Left colon (tissue), 2 donors: Measurements from ENCODE around the gene TRUB2. TPM values are rescaled to one million over a fixed set of nuclear protein-coding genes. Genes with fewer than 3 reads are reported as not detected.

ENCODE experiments used
- ATAC-seq: fragments of 200-7000 bp; cut with Tn5 transposase; one replicate; pipeline ENCODE4 v1.9.1; 2020; ENCODE audit warnings: mild to moderate bottlenecking, moderate library complexity
- DNase-seq, 2 donors: peaks; one replicate each; pipeline ENCODE4 v3.0.0-alpha.2; 2020
- intact Hi-C, 2 donors: fragments of 100-400 bp; cut with DNase I in 1 of 2; cut with micrococcal nuclease in 1 of 2; formaldehyde crosslinking; loops; one replicate each; pipeline versions ENCODE4 v1.11.2 to v1.14.0; 2022; cut with DNase I, micrococcal nuclease
- long read RNA-seq: library from polyadenylated mRNA; unstranded; transcript quantifications from one replicate; pipeline ENCODE4 v2.0.0, GENCODE V29; 2021
- total RNA-seq, 2 donors: library from RNA; stranded (reverse); fragmentation: NEBNext Ultra II Directional; extraction: Animal tissue kit (Norgen Biotek cat#: 25700); gene quantifications; one replicate each; pipeline ENCODE4 v1.2.1, GENCODE V29; 2021
- donor health status: DM: no; HTN: no; CAD: no.
- donor health status: DM: yes; HTN: yes; CAD: no.

TRUB2 gene, protein sequence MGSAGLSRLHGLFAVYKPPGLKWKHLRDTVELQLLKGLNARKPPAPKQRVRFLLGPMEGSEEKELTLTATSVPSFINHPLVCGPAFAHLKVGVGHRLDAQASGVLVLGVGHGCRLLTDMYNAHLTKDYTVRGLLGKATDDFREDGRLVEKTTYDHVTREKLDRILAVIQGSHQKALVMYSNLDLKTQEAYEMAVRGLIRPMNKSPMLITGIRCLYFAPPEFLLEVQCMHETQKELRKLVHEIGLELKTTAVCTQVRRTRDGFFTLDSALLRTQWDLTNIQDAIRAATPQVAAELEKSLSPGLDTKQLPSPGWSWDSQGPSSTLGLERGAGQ
- total RNA-seq: 10 to 100 TPM; 22.5 to 28.7 TPM
- long read RNA-seq, full-length matches to known transcripts: 61 of 69 reads
- long read RNA-seq, partial matches to known transcripts: 5 of 69 reads
- long read RNA-seq, other reads (novel, unspliced or antisense): 3 of 69 reads

DNA sequence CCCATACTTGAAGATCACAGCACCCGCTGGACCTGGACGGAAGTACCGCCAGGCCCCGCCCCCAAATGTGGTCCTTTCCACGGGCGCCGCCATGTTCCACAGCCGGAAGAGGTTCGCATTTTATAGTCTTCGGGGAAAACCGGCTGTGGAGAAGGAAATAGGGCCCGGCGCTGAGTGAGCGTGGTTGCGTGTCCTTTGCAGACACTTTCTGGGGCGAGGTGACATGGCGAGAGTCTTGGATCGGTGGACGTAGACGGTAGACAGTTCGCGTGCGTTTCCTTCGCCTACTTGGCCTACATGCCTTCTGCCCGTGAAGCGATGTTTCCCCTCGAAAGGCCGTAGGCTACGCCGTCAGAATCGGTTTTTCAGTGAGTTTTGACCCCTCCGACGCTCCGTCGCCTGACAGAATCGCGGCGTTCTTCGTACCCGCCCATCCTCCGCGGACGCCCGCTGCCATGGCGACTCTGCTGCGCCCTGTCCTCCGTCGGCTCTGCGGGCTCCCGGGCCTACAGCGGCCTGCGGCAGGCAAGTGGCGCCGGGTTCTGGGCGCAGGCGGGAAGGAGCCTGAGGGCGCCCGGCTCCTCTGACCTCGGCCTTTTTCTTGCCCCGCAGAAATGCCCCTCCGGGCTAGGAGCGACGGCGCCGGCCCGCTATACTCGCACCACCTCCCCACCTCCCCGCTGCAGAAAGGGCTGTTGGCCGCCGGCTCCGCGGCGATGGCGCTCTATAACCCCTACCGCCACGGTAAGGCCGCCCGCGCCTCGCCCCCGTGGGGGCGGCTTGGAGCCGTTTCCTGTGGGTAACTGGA is at the start of gene TRUB2, which contains the start of gene COQ4:
Gene TRUB2, minus strand, starts transcription at position 44 of the 808 bp plus-strand sequence. Its CDS starts 39 bp downstream, at position 5.
Gene COQ4, plus strand, starts transcription at position 436 of the 808 bp plus-strand sequence. Its CDS starts 20 bp downstream, at position 456.
- ATAC-seq: peak; percentile 96
- intact Hi-C loops: no loop called here
- DNase-seq: peak; percentile 93 to 95

DNA sequence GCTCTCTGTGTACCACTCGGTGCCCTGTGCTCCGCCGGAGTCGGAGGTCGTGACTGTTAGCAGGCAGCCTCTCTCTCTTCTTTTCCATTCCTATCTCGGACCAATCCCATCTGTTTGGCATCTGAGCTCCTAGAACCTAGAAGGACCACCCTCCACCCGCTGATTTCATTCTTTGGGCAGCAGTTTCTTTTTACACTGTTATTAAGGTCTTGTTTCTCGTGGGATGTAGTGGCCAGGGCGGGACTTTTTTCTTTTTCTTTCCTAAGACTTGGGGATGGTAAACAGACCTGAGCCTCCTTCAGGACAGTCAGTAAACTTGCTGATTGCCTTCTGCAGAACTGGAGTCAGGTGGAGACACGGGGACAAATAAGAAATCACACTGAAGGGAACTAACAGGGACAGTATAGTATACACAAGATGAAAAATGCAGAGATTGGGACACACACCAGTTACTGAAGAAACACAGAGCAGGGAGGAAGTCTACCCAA is 49.4 kb upstream of the TRUB2 start:
- intact Hi-C loops: no loop called here
- DNase-seq: no peak
- ATAC-seq: no peak

DNA sequence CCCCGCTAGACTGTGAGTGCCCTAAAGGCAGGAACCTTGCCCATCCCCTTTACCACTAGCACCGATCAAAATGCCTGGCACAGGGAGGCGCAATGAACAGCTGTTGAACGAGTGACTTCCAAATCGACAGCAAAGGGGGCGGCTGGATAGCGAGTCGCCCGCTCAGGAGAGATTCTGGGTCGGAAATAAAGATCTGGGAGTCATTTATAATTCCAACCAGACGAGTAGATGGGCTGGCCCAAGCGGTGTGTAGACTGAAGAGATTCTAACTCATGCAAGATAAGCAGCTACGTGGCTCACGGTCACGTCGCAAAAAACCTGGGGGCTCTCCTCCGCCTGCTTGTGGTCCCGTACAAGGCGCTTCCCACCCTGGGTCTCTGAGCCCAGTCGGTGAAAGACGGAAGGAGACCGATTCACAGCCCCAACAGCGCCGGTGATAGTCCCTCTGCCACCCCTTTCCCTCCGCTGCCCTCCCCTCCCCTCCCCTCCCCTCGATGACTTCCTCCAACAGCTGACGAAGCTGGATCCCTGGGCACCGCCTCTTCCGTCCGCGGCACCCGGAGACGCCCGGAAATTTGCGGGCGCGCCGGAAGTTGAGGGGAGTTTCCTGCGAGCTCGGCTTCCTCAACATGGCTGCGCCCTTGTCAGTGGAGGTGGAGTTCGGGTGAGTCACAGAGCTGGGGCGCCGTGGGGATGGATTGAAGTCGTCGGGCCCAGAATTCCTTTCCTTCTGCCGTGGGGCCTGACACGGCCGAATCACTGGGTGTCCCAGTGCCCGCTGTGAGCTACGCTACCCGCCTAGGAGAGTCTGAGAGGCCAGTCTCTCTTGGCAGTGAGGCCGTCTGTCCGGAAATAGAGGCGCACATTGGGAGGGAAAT is 48.7 kb upstream of the TRUB2 start, which contains the start of gene URM1:
Gene URM1, plus strand, starts transcription at position 623 of the 878 bp plus-strand sequence. Its CDS starts 7 bp downstream, at position 630.
- ATAC-seq (peak; percentile 95), DNase-seq (peak; percentile 95)
- intact Hi-C loops: no loop called here

GRCh38 chr9:128370367-128370751 is 48.1 kb upstream of the TRUB2 start:
- ATAC-seq (no peak), DNase-seq (no peak)
- intact Hi-C loops: no loop called here

GRCh38 chr9:128369024-128369706 is 46.9 kb upstream of the TRUB2 start:
- DNase-seq: no peak
- intact Hi-C loops: no loop called here
- ATAC-seq: no peak

GRCh38 chr9:128365525-128365924 is 43.3 kb upstream of the TRUB2 start:
- ATAC-seq (no peak), DNase-seq (no peak)
- intact Hi-C loops: no loop called here

DNA sequence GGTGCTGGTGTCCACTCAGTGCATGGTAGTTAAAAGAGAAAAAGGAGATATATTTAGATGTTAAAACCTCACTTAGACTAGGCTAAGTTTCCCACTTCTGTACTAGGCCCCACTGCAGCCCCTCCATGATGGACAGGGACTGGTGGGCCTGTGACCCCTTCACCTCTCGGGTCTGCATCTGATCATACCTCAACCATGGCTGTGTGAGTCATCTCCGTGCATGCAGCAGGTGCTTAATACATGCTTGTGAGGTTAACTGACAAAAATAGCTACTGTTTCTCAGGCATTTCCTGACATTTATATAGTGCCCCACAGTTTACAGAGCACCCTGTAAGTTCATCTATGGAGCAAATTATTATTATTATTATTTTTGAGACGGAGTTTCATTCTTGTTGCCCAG is 40.5 kb upstream of the TRUB2 start:
- DNase-seq: no peak
- intact Hi-C loops: no loop called here
- no peak for ATAC-seq

DNA sequence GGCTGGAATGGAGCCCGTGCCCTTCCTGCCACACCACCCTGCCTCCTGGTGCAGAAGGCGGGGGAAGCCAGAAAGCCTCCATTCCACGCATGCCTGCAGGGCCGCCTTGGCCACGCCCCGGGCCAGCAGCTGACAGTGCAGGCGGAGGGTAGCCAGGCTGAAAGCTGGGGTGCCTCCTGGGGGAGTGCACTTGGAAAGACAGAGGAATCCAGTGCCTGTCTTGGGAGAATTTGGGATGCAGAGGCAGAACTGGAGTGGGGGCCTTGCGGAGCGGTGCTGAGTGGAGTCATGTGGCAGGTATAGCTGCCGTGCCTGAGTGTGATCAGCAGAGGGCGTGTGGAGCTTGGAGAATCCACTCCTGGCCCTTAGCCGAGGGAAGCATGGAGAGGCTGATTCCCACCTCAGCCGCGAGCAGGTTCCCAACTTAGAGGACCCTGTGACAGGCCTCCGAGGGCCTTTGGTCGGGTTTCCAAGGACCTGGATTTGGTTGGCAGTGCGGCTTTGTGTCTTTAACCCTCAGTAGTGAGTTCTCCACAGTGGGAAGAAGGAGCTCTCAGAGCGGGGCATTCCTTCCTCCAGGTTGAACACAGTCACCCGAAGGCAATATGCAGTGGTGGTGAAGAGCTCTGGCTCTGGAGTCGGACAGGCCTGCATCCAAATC is 39.9 kb upstream of the TRUB2 start:
- peak; percentile 78 to 85 for DNase-seq
- peak; percentile 89 for ATAC-seq
- intact Hi-C loops: no loop called here

- ATAC-seq (peak; percentile 33), DNase-seq (no peak)
- intact Hi-C loops: no loop called here
These were observed 39.2 kb upstream of the TRUB2 start for GRCh38 chr9:128361296-128361985.

GRCh38 chr9:128360826-128361225 is 38.6 kb upstream of the TRUB2 start:
- no peak for ATAC-seq
- intact Hi-C loops: no loop called here
- DNase-seq: no peak

DNA sequence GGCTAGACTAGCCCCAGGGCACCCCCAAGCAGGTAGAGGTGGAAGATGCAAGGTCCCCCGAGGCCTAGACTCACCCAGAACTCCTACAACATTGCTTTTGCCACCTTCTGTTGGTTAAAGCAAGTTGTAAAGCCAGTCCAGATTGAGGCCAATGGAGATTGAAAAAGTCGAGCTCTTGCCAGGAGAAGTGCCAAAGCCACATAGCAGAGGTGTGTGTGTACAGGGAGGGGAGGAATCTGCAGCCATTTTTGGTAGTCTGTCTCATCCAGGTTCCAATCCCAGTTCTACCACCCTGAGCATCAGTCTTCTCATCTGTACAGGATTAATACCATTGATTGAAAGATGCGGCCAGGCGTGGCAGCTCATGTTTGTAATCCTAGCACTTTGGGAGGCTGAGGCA is 36.6 kb upstream of the TRUB2 start:
- ATAC-seq (no peak), DNase-seq (no peak)
- intact Hi-C loops: no loop called here

- no peak for DNase-seq
- no peak for ATAC-seq
- intact Hi-C loops: no loop called here
These were observed 35.8 kb upstream of the TRUB2 start for GRCh38 chr9:128358090-128358489.

DNA sequence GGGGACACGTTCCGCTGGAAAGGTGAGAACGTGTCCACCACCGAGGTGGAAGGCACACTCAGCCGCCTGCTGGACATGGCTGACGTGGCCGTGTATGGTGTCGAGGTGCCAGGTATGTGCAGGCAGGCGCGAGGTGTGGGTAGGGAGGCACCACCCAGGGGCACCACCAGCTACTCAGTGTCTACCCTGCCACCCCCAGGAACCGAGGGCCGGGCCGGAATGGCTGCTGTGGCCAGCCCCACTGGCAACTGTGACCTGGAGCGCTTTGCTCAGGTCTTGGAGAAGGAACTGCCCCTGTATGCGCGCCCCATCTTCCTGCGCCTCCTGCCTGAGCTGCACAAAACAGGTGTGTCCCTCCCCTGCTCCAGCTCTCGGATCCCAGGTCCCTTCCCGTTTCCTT is 33.2 kb upstream of the TRUB2 start:
- intact Hi-C loops: no loop called here
- no peak for DNase-seq
- no peak for ATAC-seq

DNA sequence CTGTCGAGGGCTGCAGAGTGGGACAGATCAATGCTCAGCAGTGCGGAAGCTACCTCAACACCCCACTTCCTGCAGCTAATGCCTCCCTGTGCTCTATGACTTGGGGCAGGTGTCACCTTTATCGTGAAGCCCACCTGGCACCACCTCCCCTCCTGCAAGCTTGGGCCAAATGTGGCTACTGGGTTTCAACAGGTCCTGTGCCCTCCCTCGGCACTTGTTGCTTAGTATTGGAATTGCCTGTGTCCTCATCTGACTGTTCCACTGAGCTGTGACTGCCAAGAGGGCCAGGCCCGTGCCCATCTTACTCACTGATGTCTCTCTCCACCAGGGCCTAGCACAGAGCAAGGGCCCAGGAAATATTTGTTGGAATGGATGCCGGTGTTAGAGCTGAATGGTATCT is 27.5 kb upstream of the TRUB2 start:
- no peak for ATAC-seq
- intact Hi-C loops: no loop called here
- no peak for DNase-seq

DNA sequence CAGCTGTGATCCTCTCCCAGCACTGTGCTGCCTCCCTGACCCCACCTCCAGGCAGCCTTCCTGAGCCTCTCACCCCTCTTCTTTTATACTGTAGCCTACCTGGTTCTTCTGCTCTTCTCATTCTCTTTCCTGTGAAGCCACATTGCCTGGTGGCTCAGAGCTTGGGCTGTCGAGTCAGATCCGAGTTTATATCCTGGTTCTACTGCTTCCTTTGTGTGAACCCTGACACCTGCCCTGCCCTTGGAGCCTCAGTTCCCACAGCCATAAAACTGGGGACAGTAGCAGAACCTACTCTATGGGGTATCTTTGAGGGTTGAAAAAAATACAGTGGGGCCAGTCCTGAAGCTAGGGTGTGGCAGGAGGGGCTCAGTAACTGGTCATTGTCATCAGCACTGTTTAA is 26.9 kb upstream of the TRUB2 start:
- ATAC-seq (peak; percentile 58), DNase-seq (no peak)
- intact Hi-C loops: no loop called here

DNA sequence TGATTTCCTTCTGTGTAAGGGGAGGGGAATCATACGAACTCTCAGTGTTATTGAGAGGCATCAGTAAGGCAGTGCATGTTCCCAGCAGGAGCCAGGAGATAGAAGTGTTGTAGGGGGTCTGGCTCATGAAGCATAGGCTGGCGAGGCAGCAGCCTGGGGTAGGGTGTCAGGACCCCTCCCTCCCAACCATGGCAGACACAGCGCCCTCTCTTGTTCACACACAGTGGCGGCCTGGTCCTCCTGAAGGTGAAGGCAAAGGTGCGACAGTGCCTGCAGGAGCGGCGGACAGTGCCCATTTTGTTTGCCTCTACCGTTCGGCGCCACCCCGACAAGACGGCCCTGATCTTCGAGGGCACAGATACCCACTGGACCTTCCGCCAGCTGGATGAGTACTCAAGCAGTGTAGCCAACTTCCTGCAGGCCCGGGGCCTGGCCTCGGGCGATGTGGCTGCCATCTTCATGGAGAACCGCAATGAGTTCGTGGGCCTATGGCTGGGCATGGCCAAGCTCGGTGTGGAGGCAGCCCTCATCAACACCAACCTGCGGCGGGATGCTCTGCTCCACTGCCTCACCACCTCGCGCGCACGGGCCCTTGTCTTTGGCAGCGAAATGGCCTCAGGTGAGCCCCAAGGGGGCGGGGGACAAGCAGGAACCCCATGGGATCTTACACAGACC is 22.8 kb upstream of the TRUB2 start:
- DNase-seq: no peak
- intact Hi-C loops: no loop called here
- ATAC-seq: no peak

DNA sequence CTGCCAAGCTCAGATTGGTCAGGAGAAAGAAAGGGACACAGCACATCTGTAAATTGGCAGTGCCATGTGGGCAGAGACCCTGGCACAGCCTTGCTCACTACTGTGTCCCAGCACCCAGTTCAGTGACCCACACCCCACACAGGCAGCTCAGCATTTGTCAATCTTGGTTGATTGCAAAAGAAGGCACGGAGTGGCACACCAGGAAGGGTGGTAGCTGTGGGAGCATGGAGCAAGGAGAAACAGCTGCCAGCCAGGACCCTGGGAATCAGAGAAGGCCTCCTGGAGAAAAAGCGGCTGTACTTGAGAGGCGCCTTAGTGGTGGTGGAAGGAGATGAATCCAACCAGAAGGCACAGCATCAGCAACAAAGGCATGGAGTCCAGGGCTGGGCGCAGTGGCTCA is 21.6 kb upstream of the TRUB2 start:
- no peak for DNase-seq

More for the DNA sequence above, 21.6 kb upstream of the TRUB2 start:
- intact Hi-C loops: no loop called here
- no peak for ATAC-seq
